RWPE1 (cell line): Measurements from ENCODE around the gene ACTL7A.

Experiments
- CTCF ChIA-PET: fragments of 350-600 bp; sonication (Branson Sonifier 250); formaldehyde crosslinking; extraction: SDS; loops from one replicate; lab custom pipeline; 2021; lab: Yijun Ruan, JAX
- POLR2A ChIA-PET: fragments of 400-600 bp; formaldehyde crosslinking; extraction: SDS; loops from one replicate; lab custom pipeline; 2020; ENCODE audit warnings: antibody characterized with exemption; ENCODE audit not compliant: low non-redundant PET; lab: Yijun Ruan, JAX
- DNase-seq: peaks from one replicate; pipeline ENCODE4 v3.0.0; 2012; ENCODE audit warnings: low spot score
- H3K27ac ChIP-seq: fragments of 450-650 bp; 2 replicates; pipeline ENCODE4 v1.5.1; 2017
- CTCF ChIP-seq: fragments of 450-650 bp; conservative IDR thresholded peaks from 2 replicates; pipeline ENCODE4 v1.5.1; 2017; ENCODE audit warnings: low read depth, mild to moderate bottlenecking

ACTL7A gene

GRCh38 chr9:108904161-108904560 is 42.1 kb downstream of the ACTL7A start:
- DNase-seq: no peak
- ChIA-PET CTCF (no interaction called here), POLR2A (no interaction called here)
- H3K27ac ChIP-seq: no peak overlapping the region
- TF ChIP-seq CTCF: no peak

GRCh38 chr9:108905494-108905893 is 43.4 kb downstream of the ACTL7A start:
- H3K27ac ChIP-seq: no peak overlapping the region
- DNase-seq: no peak
- ChIA-PET POLR2A (no interaction called here), CTCF (no interaction called here)
- no peak for TF ChIP-seq CTCF

- no peak for DNase-seq
- ChIA-PET CTCF (interaction anchor here (0.6 kb wide), 1 partner anchor 17 kb away, joined by 3 read pairs; no protein-coding TSS in a partner anchor), POLR2A (no interaction called here)
- no peak overlapping the region for H3K27ac ChIP-seq
- no peak for TF ChIP-seq CTCF
Measured at GRCh38 chr9:108910402-108910801, 48.3 kb downstream of the ACTL7A start.

GRCh38 chr9:108910914-108911313 is 48.8 kb downstream of the ACTL7A start:
- no peak for DNase-seq
- no peak overlapping the region for H3K27ac ChIP-seq
- no peak for TF ChIP-seq CTCF
- ChIA-PET CTCF (no interaction called here), POLR2A (no interaction called here)

GRCh38 chr9:108911820-108912219 is 49.8 kb downstream of the ACTL7A start:
- no peak for TF ChIP-seq CTCF
- H3K27ac ChIP-seq: no peak overlapping the region
- CTCF ChIA-PET: interaction anchor here (0.5 to 0.6 kb wide), 3 partner anchors 10 to 1334 kb away, joined by 3 to 5 read pairs (median 3); no protein-coding TSS in a partner anchor
- POLR2A ChIA-PET: no interaction called here
- no peak for DNase-seq
